K562 (cell line): Measurements from ENCODE around the gene KCNN3. TPM values are rescaled to one million over a fixed set of nuclear protein-coding genes. Genes with fewer than 3 reads are reported as not detected.

Source experiments
- ATAC-seq: fragments of 200-7000 bp; cut with Tn5 transposase; 3 replicates; pipeline ENCODE4 v1.9.1; 2020; ENCODE audit warnings: moderate library complexity
- BruUV-seq: library from RNA; stranded (reverse); fragments of 400-500 nt; replicated peaks from 2 replicates; lab custom pipeline; 2021; lab: Mats Ljungman, UMichigan
- CTCF ChIA-PET: fragments of 300-600 bp; formaldehyde crosslinking; extraction: SDS; loops from one replicate; lab custom pipeline; 2021; ENCODE audit warnings: low intra/inter-chr PET ratio; lab: Yijun Ruan, JAX
- POLR2A ChIA-PET: fragments of 300-600, 350-650 bp; sonication (Branson Sonifier 250); formaldehyde crosslinking; extraction: SDS; loops from one replicate; lab custom pipeline; 2021; ENCODE audit warnings: antibody characterized with exemption, inconsistent platforms; lab: Yijun Ruan, JAX
- DNase-seq, 4 experiments: peaks; one replicate each; pipeline versions ENCODE4 v3.0.0 to v3.0.0-alpha.2; 2011 to 2018; ENCODE audit warnings: low spot score in 3 of 4, mixed read lengths in 3 of 4; ENCODE audit errors: extremely low read depth in 1 of 4
- FAIRE-seq: peaks from 2 replicates; lab custom pipeline; 2011; peaks lifted over from hg19 to GRCh38; lab: Jason Lieb, UNC
- H2AFZ ChIP-seq: 2 replicates; pipeline ENCODE4 v1.6.0; 2011; ENCODE audit warnings: low read depth, low read length, control low read depth, inconsistent platforms
- H3K27ac ChIP-seq: fragments of 200-600 bp; 3 replicates; pipeline ENCODE4 v1.8.0; 2011; ENCODE audit warnings: low read depth, mild to moderate bottlenecking, control low read depth, inconsistent platforms, low read length, moderate library complexity, mixed read lengths; ENCODE audit errors: extremely low read depth
- H3K27me3 ChIP-seq, 2 experiments: fragments of 300-600 bp in 1 of 2; 2 replicates in 1 of 2; 3 replicates in 1 of 2; pipeline versions ENCODE4 v1.6.0 to v1.8.0; 2011; ENCODE audit warnings: inconsistent platforms in 2 of 2, low read length in 2 of 2, mild to moderate bottlenecking in 1 of 2, mixed read lengths in 1 of 2, moderate library complexity in 1 of 2; ENCODE audit not compliant: control insufficient read depth in 2 of 2, insufficient read depth in 2 of 2
- H3K36me3 ChIP-seq: fragments of 300-600 bp; 3 replicates; pipeline ENCODE4 v1.8.0; 2011; ENCODE audit warnings: mild to moderate bottlenecking, low read length, inconsistent platforms; ENCODE audit not compliant: control insufficient read depth, insufficient read depth
- H3K4me1 ChIP-seq, 2 experiments: fragments of 200-600 bp in 1 of 2; replicated peaks in 1 of 2; 2 replicates in 1 of 2; 3 replicates in 1 of 2; pipeline versions ENCODE4 v1.5.1 to v1.8.0; 2011; ENCODE audit warnings: inconsistent platforms in 2 of 2, low read length in 2 of 2, mild to moderate bottlenecking in 1 of 2, mixed read lengths in 1 of 2, moderate library complexity in 1 of 2; ENCODE audit not compliant: control insufficient read depth in 2 of 2, insufficient read depth in 2 of 2
- H3K4me2 ChIP-seq: 2 replicates; pipeline ENCODE4 v1.6.1; 2011; ENCODE audit warnings: low read length, control low read depth, inconsistent platforms, mixed read lengths; ENCODE audit not compliant: insufficient read depth
- H3K4me3 ChIP-seq: fragments of 200-600 bp; sonication (generic), shearing (Covaris generic); 2 replicates; pipeline ENCODE4 v1.5.1; 2016; ENCODE audit warnings: control low read depth, inconsistent platforms
- H3K79me2 ChIP-seq: fragments of 200-600 bp; 3 replicates; pipeline ENCODE4 v1.8.0; 2011; ENCODE audit warnings: low read length, inconsistent platforms; ENCODE audit not compliant: control insufficient read depth, insufficient read depth
- H3K9ac ChIP-seq, 2 experiments: 2 replicates each; pipeline versions ENCODE4 v1.6.0 to v1.6.1; 2011; ENCODE audit warnings: low read depth in 2 of 2, low read length in 2 of 2, control low read depth in 1 of 2, inconsistent platforms in 1 of 2, mild to moderate bottlenecking in 1 of 2, mixed read lengths in 1 of 2; ENCODE audit not compliant: insufficient read depth in 1 of 2
- H3K9me1 ChIP-seq: one replicate; pipeline ENCODE4 v1.6.0; 2011; ENCODE audit warnings: inconsistent platforms, mild to moderate bottlenecking, low read length, moderate library complexity; ENCODE audit not compliant: control insufficient read depth, insufficient read depth
- H3K9me3 ChIP-seq: replicated peaks from 2 replicates; pipeline ENCODE4 v1.5.1; 2011; ENCODE audit warnings: low read depth, low read length, inconsistent platforms; ENCODE audit not compliant: control insufficient read depth, insufficient read depth
- H4K20me1 ChIP-seq: replicated peaks from 2 replicates; pipeline ENCODE4 v1.6.1; 2011; ENCODE audit warnings: low read length, inconsistent platforms, mixed read lengths; ENCODE audit not compliant: control insufficient read depth, insufficient read depth
- ARID1B ChIP-seq: fragments of 450-650 bp; IDR thresholded peaks from 2 replicates; pipeline ENCODE4 v1.6.1; 2016; ENCODE audit warnings: antibody characterized with exemption, mild to moderate bottlenecking, inconsistent platforms
- BCOR ChIP-seq: fragments of 450-650 bp; IDR thresholded peaks from 2 replicates; pipeline ENCODE4 v1.6.1; 2016
- CAMTA2 ChIP-seq: fragments of 250-450 bp; sonication (Bioruptor Pico); conservative IDR thresholded peaks from 2 replicates; pipeline ENCODE4 v1.5.1; 2022
- CGGBP1 ChIP-seq: fragments of 250-450 bp; sonication (Bioruptor Pico); IDR thresholded peaks from 2 replicates; pipeline ENCODE4 v1.9.0; 2021; ENCODE audit warnings: mild to moderate bottlenecking
- DIDO1 ChIP-seq: fragments of 450-650 bp; IDR thresholded peaks from 2 replicates; pipeline ENCODE4 v1.6.1; 2016; ENCODE audit warnings: low read depth, missing biosample characterization, missing genetic modification characterization
- DLX4 ChIP-seq: fragments of 250-450 bp; sonication (Bioruptor Pico); IDR thresholded peaks from 2 replicates; pipeline ENCODE4 v1.6.1; 2021; ENCODE audit warnings: mild to moderate bottlenecking
- MAFK ChIP-seq: IDR thresholded peaks from 2 replicates; pipeline ENCODE4 v1.6.1; 2011; ENCODE audit warnings: low read length, improper control_type of control experiment
- MTA2 ChIP-seq: fragments of 450-650 bp; IDR thresholded peaks from 2 replicates; pipeline ENCODE4 v1.6.1; 2016; ENCODE audit warnings: low read depth
- NFIC ChIP-seq: fragments of 450-650 bp; IDR thresholded peaks from 2 replicates; pipeline ENCODE4 v1.6.1; 2017; ENCODE audit warnings: mild to moderate bottlenecking, inconsistent platforms
- NFXL1 ChIP-seq: fragments of 450-650 bp; formaldehyde crosslinking; IDR thresholded peaks from 2 replicates; pipeline ENCODE4 v1.4.0; 2021; ENCODE audit warnings: mild to moderate bottlenecking
- NR2C1 ChIP-seq, 2 experiments: fragments of 450-650 bp; IDR thresholded peaks; 2 replicates each; pipeline ENCODE4 v1.6.1; 2017; ENCODE audit warnings: mild to moderate bottlenecking in 2 of 2, antibody characterized with exemption in 1 of 2, inconsistent platforms in 1 of 2, missing compliant biosample characterization in 1 of 2, missing genetic modification characterization in 1 of 2
- RBM25 ChIP-seq: fragments of 200-400 bp; formaldehyde crosslinking; IDR thresholded peaks from 2 replicates; pipeline ENCODE4 v1.6.1; 2018; ENCODE audit warnings: low read length, low read depth, moderate library complexity; ENCODE audit not compliant: severe bottlenecking
- SETDB1 ChIP-seq: IDR thresholded peaks from one replicate; pipeline ENCODE4 v1.6.1; 2012; ENCODE audit warnings: low read length, control low read depth, inconsistent platforms
- SPI1 ChIP-seq: IDR thresholded peaks from 2 replicates; pipeline ENCODE4 v1.6.1; 2011; ENCODE audit warnings: low read depth, low read length, control low read depth, borderline replicate concordance
- STAG1 ChIP-seq: sonication (generic); formaldehyde crosslinking; IDR thresholded peaks from 2 replicates; pipeline ENCODE4 v1.5.0; 2020; ENCODE audit warnings: missing genetic modification reagents, borderline replicate concordance
- WGBS: fragments of 100-300 bp; shearing (Covaris generic); methylation state at CpG from one replicate; pipeline ENCODE4 v1.1.6; 2016; ENCODE audit warnings: low coverage, mixed read lengths; ENCODE audit not compliant: insufficient coverage; ENCODE audit errors: missing lambda C conversion rate; 5-methylcytosine and 5-hydroxymethylcytosine counted together
- in situ Hi-C: fragments of 300-500 bp; cut with MboI; formaldehyde crosslinking; loops from 4 replicates; pipeline ENCODE4 v1.15.0; 2018; ENCODE audit warnings: inconsistent platforms, mixed read lengths
- intact Hi-C: fragments of 100-400 bp; cut with micrococcal nuclease; formaldehyde crosslinking; loops from 2 replicates; pipeline ENCODE4 v1.14.2; 2022
- polyA plus RNA-seq, 8 experiments: library from polyadenylated mRNA; depleted of rRNA in 4 of 8; stranded (reverse) in 5 of 8; unstranded in 3 of 8; fragments of >200 nt; fragmentation: Nextera tagmentation in 2 of 8; fragmentation: Illumina TruSeq in 1 of 8; extraction: Ambion mirVana in 2 of 8; extraction: Trizol in 1 of 8; gene quantifications; 2 replicates each; pipeline versions ENCODE4 v1.2.1 to v1.2.3, GENCODE V29; 2011 to 2014; ENCODE audit warnings: inconsistent platforms in 1 of 8, missing spikeins in 1 of 8
- total RNA-seq, 7 experiments: library from RNA; depleted of rRNA in 6 of 7; stranded (reverse); fragments of >200 nt in 6 of 7; fragmentation: Illumina TruSeq in 2 of 7; extraction: Trizol in 2 of 7; gene quantifications; 2 replicates each; pipeline versions ENCODE4 v1.2.1 to v1.2.3, GENCODE V29; 2011 to 2021; ENCODE audit warnings: low replicate concordance in 1 of 7

The KCNN3 gene
- total and polyA plus RNA-seq, 9 of the 15 experiments (the other 6 are each of a cell fraction or from before 2014, with no cell fraction given) = 0.02 to 0.03 TPM; not detected in 7

- TF ChIP-seq NR2C1 (IDR thresholded peaks at IDR 0.05) (peak; percentile 66), NR2C1 (tag; IDR thresholded peaks at IDR 0.05) (peak; percentile 80), ARID1B (peak; percentile 36; the same call in 1 of the 2 replicates), MTA2 (no peak), MAFK (no peak), DIDO1 (tag) (no peak), NFXL1 (CRISPR knock-in tag) (no peak), DLX4 (CRISPR knock-in tag) (no peak), SPI1 (no peak), STAG1 (CRISPR knock-in tag) (no peak), SETDB1 (no peak), CAMTA2 (CRISPR knock-in tag) (no peak)
Measured at GRCh38 chr1:154877370-154877974, 7.4 kb upstream of the KCNN3 start (continued).

- in situ Hi-C loops = no loop called here
- POLR2A ChIA-PET = interaction anchor here (0.5 to 1.0 kb wide), 2 partner anchors 15 to 17 kb away, joined by 3 read pairs; no protein-coding TSS in a partner anchor
- Histone ChIP-seq H3K36me3 (no peaks in the 10 kb centered on the region), H3K27me3 (peaks cover 0 to 28% of the 10 kb centered on the region in 2 experiments; a peak in 2 of 5 replicates), H3K9me1 (no peaks in the 10 kb centered on the region), H3K27ac (no peak overlapping the region), H2AFZ (no peak overlapping the region), H3K4me1 (peaks cover 2 to 11% of the 10 kb centered on the region in 2 experiments; a peak in 3 of 5 replicates), H3K9ac (peak overlapping the region in 1 of 2 experiments; percentile 40; a peak in 1 of 4 replicates), H3K79me2 (no peaks in the 10 kb centered on the region), H4K20me1 (0 out of 2 replicates have a peak, but pooled peaks cover 2% of the 10 kb centered on the region), H3K4me3 (no peak overlapping the region), H3K4me2 (no peak overlapping the region), H3K9me3 (no peaks in the 10 kb centered on the region)
- ATAC-seq (no peak), DNase-seq (no peak), FAIRE-seq (no peak)
- WGBS = 27% methylated on average over 3 of the region's 3 CpGs
- CTCF ChIA-PET = interaction anchor here (0.8 to 3.0 kb wide), 2 partner anchors 318 to 344 kb away, joined by 3 to 19 read pairs; partner anchors contain the start of gene UBE2Q1
- intact Hi-C loops = loop anchor here (5.0 kb wide), 2 partner anchors 105 to 395 kb away; no protein-coding TSS in a partner anchor
- no peak for TF ChIP-seq CGGBP1
- peak; percentile 66 for TF ChIP-seq RBM25
- TF ChIP-seq NFIC = no peak
- TF ChIP-seq DIDO1 (tag) = no peak
- peak; percentile 24; the same call in 1 of the 2 replicates for TF ChIP-seq BCOR
- no TSS peak for BruUV-seq
Measured at GRCh38 chr1:154876842-154877369, 6.8 kb upstream of the KCNN3 start.
